ENCODE measurements around the gene SUN1.
"Not testable (repeated sequence)": the region's sequence is repeated elsewhere in the genome, so short reads cannot be mapped to it uniquely, and the experiment has no call there.

SUN1 gene

GRCh38 chr7:923108-924041 lies 91.1 kb downstream of the SUN1 start:
- Histone ChIP-seq H3K36me3 (no peaks in the 10 kb centered on the region), H3K4me3 (no peak overlapping the region), H3K4me1 (peaks cover 0 to 8% (median 6%) of the 10 kb centered on the region in 4 donors), H3K27ac (no peak overlapping the region), H3K9me3 (no peaks in the 10 kb centered on the region), H3K27me3 (no peaks in the 10 kb centered on the region)
- TF ChIP-seq CTCF (IDR thresholded peaks at IDR 0.05) = no peak
- intact Hi-C loops (cut with DNase I; ENCODE audit: low total_unique reads) = no loop called here
- peak; percentile 79 to 85 for DNase-seq

- H3K36me3 ChIP-seq; H3K9me3 ChIP-seq; H3K27me3 ChIP-seq; intact Hi-C loops (cut with DNase I; ENCODE audit: low total_unique reads); H3K4me3 ChIP-seq; H3K27ac ChIP-seq; H3K4me1 ChIP-seq: not testable (repeated sequence)
- peak; percentile 15 to 34 for DNase-seq
Measured at GRCh38 chr7:924042-924441, 91.8 kb downstream of the SUN1 start.
